ENCODE results near the gene ACSS1. TPM values are rescaled to one million over a fixed set of nuclear protein-coding genes. Genes with fewer than 3 reads are reported as not detected.

Gene ACSS1
- total and polyA plus RNA-seq, 7 donors, result 20.1 to 41.0 (median 27.1) TPM

GRCh38 chr20:25051386-25052155 lies 6.4 kb downstream of the ACSS1 start:
- Histone ChIP-seq H3K9me3 (no peaks in the 10 kb centered on the region), H3K27ac (peak overlapping the region; percentile 93 to 97 (median 94)), H3K27me3 (no peaks in the 10 kb centered on the region), H3K4me1 (peaks cover 2 to 92% (median 85%) of the 10 kb centered on the region in 4 donors), H3K4me3 (no peak overlapping the region), H3K36me3 (peaks cover 1 to 17% (median 12%) of the 10 kb centered on the region in 4 donors)
- TF ChIP-seq POLR2AphosphoS5 (IDR thresholded peaks at IDR 0.05) (no peak), EP300 (IDR thresholded peaks at IDR 0.05) (no peak), POLR2A (IDR thresholded peaks at IDR 0.05) (no peak)
- TF ChIP-seq, protein P1, sequence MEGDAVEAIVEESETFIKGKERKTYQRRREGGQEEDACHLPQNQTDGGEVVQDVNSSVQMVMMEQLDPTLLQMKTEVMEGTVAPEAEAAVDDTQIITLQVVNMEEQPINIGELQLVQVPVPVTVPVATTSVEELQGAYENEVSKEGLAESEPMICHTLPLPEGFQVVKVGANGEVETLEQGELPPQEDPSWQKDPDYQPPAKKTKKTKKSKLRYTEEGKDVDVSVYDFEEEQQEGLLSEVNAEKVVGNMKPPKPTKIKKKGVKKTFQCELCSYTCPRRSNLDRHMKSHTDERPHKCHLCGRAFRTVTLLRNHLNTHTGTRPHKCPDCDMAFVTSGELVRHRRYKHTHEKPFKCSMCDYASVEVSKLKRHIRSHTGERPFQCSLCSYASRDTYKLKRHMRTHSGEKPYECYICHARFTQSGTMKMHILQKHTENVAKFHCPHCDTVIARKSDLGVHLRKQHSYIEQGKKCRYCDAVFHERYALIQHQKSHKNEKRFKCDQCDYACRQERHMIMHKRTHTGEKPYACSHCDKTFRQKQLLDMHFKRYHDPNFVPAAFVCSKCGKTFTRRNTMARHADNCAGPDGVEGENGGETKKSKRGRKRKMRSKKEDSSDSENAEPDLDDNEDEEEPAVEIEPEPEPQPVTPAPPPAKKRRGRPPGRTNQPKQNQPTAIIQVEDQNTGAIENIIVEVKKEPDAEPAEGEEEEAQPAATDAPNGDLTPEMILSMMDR (IDR thresholded peaks at IDR 0.05), result no peak
- intact Hi-C loops (cut with DNase I), result loop anchor here (10.0 kb wide), 1 partner anchor 1697 kb away; the partner anchor contains the start of gene NXT1
- 96% methylated on average over 7 of the region's 7 CpGs for WGBS, 2 donors
- DNase-seq, result peak; percentile 46

DNA sequence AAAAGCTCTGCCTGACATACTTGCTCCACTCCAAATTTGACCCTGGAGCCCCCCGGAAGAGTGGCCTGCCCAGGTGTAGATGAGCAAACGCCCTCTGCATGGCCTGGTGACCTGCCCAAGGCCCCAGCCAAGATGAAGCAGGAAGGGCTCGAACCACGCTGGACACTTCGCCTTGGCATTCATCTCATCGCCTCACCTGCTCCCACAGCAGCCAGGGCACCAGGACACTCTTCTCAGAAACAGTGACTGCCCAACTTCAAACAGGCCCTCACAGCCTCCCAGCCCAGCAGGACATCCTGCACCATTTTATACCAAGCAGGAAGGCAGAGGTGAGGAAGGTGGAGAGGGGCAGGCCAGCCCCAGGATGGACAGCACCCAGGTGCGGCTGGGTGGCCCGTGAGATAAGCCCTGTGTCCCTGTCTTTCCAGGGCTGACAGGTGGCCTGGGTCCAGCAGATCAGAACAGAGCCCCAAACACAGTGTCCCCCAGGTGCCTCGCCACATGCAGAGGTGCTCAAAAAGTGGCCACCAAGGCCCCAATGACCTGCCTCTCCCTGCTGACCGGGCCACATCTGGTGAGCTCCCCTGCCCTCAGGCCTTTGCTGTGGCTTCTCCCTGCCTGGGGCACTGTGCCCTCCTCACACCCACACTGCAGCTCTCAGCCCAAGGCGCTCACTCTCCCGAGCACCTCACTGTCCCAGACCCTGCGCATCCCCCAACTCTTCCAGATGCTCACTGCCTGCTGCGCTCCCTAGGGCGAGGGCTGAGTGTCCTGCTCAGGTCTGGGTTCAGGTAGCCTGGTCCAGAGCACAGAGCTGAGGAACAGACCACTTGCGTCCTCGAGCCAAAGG lies 7.2 kb downstream of the ACSS1 start:
- DNase-seq, result peak; percentile 55

GRCh38 chr20:25050082-25050481 lies 7.9 kb downstream of the ACSS1 start:
- H3K27me3 ChIP-seq, result no peaks in the 10 kb centered on the region
- no peak overlapping the region for H3K4me3 ChIP-seq
- peak overlapping the region; percentile 60 to 97 (median 94) for H3K27ac ChIP-seq
- H3K9me3 ChIP-seq, result no peaks in the 10 kb centered on the region
- TF ChIP-seq, protein P1 (IDR thresholded peaks at IDR 0.05), result no peak
- TF ChIP-seq POLR2AphosphoS5 (IDR thresholded peaks at IDR 0.05), result no peak
- no peak for TF ChIP-seq POLR2A (IDR thresholded peaks at IDR 0.05)
- no peak for TF ChIP-seq EP300 (IDR thresholded peaks at IDR 0.05)
- peaks cover 8 to 29% (median 19%) of the 10 kb centered on the region in 4 donors for H3K36me3 ChIP-seq
- no peak for DNase-seq
- peaks cover 2 to 82% (median 70%) of the 10 kb centered on the region in 4 donors for H3K4me1 ChIP-seq
- WGBS, 2 donors, result 80 to 85% methylated on average over 7 of the region's 7 CpGs
- intact Hi-C loops (cut with DNase I), result loop anchor here (10.0 kb wide), 1 partner anchor 1695 kb away; the partner anchor contains the start of gene NXT1

More for the DNA sequence above, 7.2 kb downstream of the ACSS1 start:
- intact Hi-C loops (cut with DNase I), result loop anchor here (10.0 kb wide), 1 partner anchor 1696 kb away; the partner anchor contains the start of gene NXT1
- H3K9me3 ChIP-seq, result no peaks in the 10 kb centered on the region
- H3K4me1 ChIP-seq, result peaks cover 2 to 89% (median 76%) of the 10 kb centered on the region in 4 donors
- H3K36me3 ChIP-seq, result peaks cover 8 to 24% (median 18%) of the 10 kb centered on the region in 4 donors
- WGBS, 2 donors, result 92 to 94% methylated on average over 17 of the region's 17 CpGs
- peak overlapping the region; percentile 60 to 97 (median 94) for H3K27ac ChIP-seq
- no peaks in the 10 kb centered on the region for H3K27me3 ChIP-seq
- TF ChIP-seq, protein P1 (IDR thresholded peaks at IDR 0.05), result no peak
- TF ChIP-seq POLR2AphosphoS5 (IDR thresholded peaks at IDR 0.05) (no peak), EP300 (IDR thresholded peaks at IDR 0.05) (no peak), POLR2A (IDR thresholded peaks at IDR 0.05) (no peak)
- no peak overlapping the region for H3K4me3 ChIP-seq

DNA sequence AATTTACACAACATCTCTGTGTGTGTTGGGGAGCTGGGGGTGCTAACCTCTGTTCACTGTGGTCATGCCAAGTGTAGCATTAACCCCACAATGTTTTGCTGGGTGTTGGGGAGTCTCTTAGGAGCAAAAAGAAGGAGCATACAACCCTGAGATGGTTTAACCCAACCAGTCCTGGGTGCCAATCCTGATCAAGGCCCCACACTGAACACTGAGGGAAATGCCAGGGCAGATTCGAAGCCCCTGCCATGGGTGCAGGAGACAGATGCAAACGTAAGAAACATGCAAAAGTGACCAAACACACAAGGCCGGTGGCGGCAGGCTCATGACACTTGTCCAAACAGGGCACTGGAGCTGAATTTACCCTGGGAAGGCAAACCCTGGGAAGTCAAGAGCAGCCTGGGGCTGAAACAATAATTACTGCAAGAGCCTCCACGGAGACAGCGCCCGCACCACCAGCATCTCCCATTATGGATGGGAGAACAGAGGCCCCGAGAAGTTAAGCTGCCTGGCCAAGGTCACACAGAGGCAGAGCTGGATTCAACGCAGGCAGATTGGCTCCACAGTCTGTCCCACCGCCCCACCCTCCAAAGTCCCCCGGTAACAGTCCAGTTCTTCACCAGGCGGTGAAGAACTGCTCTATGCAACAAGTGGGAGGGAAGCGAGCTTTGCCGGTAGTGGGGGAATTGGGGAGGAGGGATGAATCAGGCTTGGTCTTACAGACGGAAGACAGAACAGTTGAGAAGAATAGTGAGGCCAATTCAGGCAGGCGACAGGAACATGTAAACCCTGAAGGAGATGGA lies 8.5 kb downstream of the ACSS1 start:
- peak overlapping the region; percentile 60 to 97 (median 94) for H3K27ac ChIP-seq
- peak; percentile 68 for DNase-seq
- intact Hi-C loops (cut with DNase I), result loop anchor here (10.0 kb wide), 2 partner anchors 1415 to 1695 kb away; partner anchors contain the start of genes CST3 and NXT1

More for the DNA sequence above, 8.5 kb downstream of the ACSS1 start:
- Histone ChIP-seq H3K27me3 (no peaks in the 10 kb centered on the region), H3K36me3 (peaks cover 8 to 32% (median 19%) of the 10 kb centered on the region in 4 donors), H3K4me3 (peak overlapping the region in 1 of 4 donors; percentile 2), H3K4me1 (peaks cover 2 to 81% (median 65%) of the 10 kb centered on the region in 4 donors), H3K9me3 (no peaks in the 10 kb centered on the region)
- no peak for TF ChIP-seq EP300 (IDR thresholded peaks at IDR 0.05)
- TF ChIP-seq POLR2A (IDR thresholded peaks at IDR 0.05), result no peak
- TF ChIP-seq, protein P1 (IDR thresholded peaks at IDR 0.05), result no peak
- TF ChIP-seq POLR2AphosphoS5 (IDR thresholded peaks at IDR 0.05), result peak in 1 of 4 donors; percentile 34
- 86 to 91% methylated on average over 16 of the region's 16 CpGs for WGBS, 2 donors
